Tibial nerve (tissue), 4 donors: ENCODE data around the gene THYN1.

ENCODE experiments used
- EP300 ChIP-seq, 2 donors: sonication (generic); formaldehyde crosslinking; IDR thresholded peaks; one replicate each; pipeline ENCODE4 v1.6.1; 2017; ENCODE audit warnings: antibody characterized with exemption in 2 of 2, mild to moderate bottlenecking in 1 of 2
- POLR2A ChIP-seq, 2 donors: fragments of 450-650 bp; IDR thresholded peaks; one replicate each; pipeline ENCODE4 v1.6.1; 2017; ENCODE audit warnings: antibody characterized with exemption in 2 of 2, mild to moderate bottlenecking in 2 of 2, moderate library complexity in 2 of 2
- TF ChIP-seq, protein P1 (sequence below), 5 experiments: fragments of 200-600 bp in 3 of 5; fragments of 450-650 bp in 2 of 5; sonication (generic) in 3 of 5; IDR thresholded peaks; one replicate each; pipeline ENCODE4 v1.5.1; 2016 to 2019; ENCODE audit warnings: antibody characterized with exemption in 5 of 5, mild to moderate bottlenecking in 3 of 5, moderate library complexity in 2 of 5

GRCh38 chr11:134233729-134234179, 19.4 kb downstream of the THYN1 start:
- TF ChIP-seq POLR2A (IDR thresholded peaks at IDR 0.05), result no peak
- TF ChIP-seq, protein P1, sequence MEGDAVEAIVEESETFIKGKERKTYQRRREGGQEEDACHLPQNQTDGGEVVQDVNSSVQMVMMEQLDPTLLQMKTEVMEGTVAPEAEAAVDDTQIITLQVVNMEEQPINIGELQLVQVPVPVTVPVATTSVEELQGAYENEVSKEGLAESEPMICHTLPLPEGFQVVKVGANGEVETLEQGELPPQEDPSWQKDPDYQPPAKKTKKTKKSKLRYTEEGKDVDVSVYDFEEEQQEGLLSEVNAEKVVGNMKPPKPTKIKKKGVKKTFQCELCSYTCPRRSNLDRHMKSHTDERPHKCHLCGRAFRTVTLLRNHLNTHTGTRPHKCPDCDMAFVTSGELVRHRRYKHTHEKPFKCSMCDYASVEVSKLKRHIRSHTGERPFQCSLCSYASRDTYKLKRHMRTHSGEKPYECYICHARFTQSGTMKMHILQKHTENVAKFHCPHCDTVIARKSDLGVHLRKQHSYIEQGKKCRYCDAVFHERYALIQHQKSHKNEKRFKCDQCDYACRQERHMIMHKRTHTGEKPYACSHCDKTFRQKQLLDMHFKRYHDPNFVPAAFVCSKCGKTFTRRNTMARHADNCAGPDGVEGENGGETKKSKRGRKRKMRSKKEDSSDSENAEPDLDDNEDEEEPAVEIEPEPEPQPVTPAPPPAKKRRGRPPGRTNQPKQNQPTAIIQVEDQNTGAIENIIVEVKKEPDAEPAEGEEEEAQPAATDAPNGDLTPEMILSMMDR (IDR thresholded peaks at IDR 0.05), result no peak
- TF ChIP-seq EP300 (IDR thresholded peaks at IDR 0.05), result no peak
